DMS153 treated with DMSO at 0.1 percent for 48 hours (cell line): Measurements from ENCODE around the gene LCN10.

Experiments
- DNase-seq: peaks from one replicate; lab custom pipeline; 2025; ENCODE audit not compliant: unreplicated experiment; lab: John Stamatoyannopoulos, UW

Gene LCN10

DNA sequence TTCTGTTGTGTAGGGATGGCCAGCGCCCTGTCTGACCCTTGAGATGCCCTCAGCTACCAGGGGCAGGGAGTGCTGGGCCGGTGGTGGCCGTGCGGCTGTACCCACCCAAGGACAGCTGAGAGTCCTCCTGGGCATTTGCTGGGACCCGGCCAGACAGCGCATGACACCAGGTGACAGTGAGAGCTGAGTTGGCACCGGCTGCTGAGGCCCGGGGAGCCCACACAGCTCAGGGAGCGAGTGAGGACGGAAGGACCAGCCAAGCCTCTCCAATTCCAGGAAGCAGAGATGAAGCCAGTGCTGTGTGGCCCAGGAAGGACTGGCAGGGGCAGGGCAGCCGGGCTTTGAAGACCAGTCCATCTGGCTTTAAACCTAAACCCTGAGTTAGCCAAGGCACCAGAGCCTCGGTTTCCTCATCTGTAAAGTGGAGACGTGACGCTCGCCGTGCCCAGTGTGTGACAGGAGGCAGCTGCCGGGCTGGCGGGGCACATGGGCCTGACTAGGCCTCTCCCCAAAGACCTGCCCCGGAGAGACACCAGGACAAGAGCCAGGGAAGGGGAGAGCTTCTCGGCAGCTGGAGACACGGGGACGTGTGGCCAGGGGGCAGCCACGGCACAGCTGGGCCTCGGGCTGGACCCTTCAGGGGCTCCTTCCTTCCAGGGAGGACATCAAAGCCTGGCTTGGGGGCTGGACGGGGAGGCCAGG, 52.5 kb downstream of the LCN10 start:
- DNase-seq = no peak

DNA sequence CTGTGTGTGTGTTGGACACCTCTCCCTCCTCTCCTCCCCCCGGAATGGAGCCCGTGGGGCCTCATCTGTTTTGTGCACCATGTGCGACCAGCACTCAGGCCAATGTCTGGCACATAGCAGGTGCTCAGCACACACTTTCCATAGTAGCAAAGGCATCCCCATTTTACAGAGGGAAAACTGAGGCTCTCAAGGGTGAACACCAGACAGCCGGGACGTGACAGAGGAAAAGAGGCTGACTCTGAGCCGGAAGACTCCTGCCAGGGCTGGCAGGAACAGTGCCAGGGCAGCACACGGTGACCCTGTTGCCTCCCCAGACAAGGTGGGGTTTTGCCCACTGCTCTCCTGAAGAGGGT, 53.7 kb downstream of the LCN10 start:
- no peak for DNase-seq

DNA sequence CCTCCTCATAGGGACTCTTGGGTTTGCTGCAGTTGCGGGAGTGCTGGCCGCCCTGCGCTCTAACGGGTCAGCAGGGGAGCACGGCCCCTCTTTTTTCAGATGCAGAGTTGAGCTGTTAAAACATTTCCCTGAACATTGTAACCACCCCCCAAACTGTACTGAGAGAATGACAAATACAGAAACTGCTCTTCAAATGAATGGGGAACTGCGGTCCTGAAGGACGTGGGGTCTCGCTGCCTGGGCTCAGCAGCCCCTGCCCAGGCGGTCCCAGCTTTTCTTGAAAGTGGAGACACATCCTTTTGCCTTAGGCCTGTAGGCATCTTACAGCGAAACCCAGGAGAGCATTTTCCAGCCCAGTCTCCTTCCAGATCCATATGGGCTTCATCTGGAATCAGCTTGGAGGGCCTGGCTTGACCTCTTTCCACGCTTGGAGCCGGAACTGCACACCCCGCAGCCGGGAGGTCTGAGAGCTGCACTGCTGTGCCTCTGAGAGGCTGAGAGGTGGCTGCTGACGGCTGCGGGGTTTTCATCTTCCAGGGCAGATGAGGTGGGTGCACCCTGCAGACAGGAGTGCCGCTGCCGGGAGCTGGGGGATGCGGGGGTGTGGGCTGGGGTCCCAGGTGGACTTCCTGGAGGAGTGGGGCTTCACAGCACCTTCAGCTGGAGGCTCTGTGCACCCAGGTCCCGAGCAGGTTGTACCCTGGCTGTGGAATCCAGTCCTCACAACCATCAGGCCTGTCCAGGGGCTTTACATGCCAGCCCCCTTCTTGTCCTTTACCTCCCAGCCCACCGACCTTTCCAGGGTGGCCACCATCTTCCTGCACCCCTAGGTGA, 54.2 kb downstream of the LCN10 start:
- DNase-seq = no peak
